WERI-Rb-1 (cell line): Measurements from ENCODE around the gene PFKP.

Experiments
- DNase-seq: peaks from one replicate; pipeline ENCODE4 v3.0.0-alpha.2; 2020
- H3K27ac ChIP-seq: fragments of 250-450 bp; sonication (Bioruptor Pico); 2 replicates; pipeline ENCODE4 v1.5.1; 2020; ENCODE audit warnings: mild to moderate bottlenecking, moderate library complexity
- H3K27me3 ChIP-seq: fragments of 250-450 bp; sonication (Bioruptor Pico); 2 replicates; pipeline ENCODE4 v1.5.1; 2021; ENCODE audit warnings: mild to moderate bottlenecking, low read depth, moderate library complexity; ENCODE audit not compliant: insufficient read depth, severe bottlenecking
- H3K36me3 ChIP-seq: fragments of 250-450 bp; sonication (Bioruptor Pico); 2 replicates; pipeline ENCODE4 v1.5.1; 2020; ENCODE audit warnings: mild to moderate bottlenecking, moderate library complexity
- H3K4me3 ChIP-seq: 2 replicates; pipeline ENCODE4 v1.5.1; 2011; ENCODE audit warnings: low read depth, mild to moderate bottlenecking, control low read depth, low read length
- H3K9me3 ChIP-seq: fragments of 250-450 bp; sonication (Bioruptor Pico); 2 replicates; pipeline ENCODE4 v1.5.1; 2021; ENCODE audit warnings: mild to moderate bottlenecking, moderate library complexity; ENCODE audit not compliant: severe bottlenecking
- TF ChIP-seq, protein P1 (sequence below): IDR thresholded peaks from 2 replicates; pipeline ENCODE4 v1.5.1; 2011; ENCODE audit warnings: low read depth, mild to moderate bottlenecking, control low read depth, inconsistent platforms, low read length

PFKP gene

DNA sequence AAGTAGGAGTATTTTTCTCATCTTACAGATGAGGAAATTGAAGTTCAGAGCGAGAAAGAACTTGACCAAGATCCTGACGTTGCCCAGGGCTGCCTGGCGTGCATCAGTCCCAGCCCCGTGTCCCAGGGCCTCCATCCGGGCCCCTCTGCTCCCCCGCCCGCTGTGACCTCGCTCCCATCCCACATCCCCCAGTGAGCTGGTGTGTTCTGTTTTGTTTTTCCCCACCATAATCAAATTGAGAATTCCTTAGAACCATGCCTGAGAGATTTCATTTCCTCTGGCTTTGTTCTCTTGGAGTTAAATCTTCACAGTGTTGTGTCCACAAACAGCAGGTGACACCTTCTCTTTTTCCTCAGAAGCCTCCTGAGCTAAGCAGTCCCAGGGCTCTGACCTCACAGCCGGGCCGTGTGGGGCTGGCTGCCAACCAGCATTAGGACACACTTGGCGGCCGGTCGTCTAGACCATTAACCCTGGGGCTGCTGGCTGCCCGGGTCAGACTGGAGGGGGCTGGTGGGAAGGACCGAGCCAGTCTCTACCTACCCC, 44.3 kb downstream of the PFKP start:
- Histone ChIP-seq H3K4me3 (no peak overlapping the region), H3K27me3 (no peaks in the 10 kb centered on the region), H3K9me3 (no peaks in the 10 kb centered on the region), H3K36me3 (no peaks in the 10 kb centered on the region; the same call in 1 of the 2 replicates), H3K27ac (no peak overlapping the region)
- TF ChIP-seq, protein P1, sequence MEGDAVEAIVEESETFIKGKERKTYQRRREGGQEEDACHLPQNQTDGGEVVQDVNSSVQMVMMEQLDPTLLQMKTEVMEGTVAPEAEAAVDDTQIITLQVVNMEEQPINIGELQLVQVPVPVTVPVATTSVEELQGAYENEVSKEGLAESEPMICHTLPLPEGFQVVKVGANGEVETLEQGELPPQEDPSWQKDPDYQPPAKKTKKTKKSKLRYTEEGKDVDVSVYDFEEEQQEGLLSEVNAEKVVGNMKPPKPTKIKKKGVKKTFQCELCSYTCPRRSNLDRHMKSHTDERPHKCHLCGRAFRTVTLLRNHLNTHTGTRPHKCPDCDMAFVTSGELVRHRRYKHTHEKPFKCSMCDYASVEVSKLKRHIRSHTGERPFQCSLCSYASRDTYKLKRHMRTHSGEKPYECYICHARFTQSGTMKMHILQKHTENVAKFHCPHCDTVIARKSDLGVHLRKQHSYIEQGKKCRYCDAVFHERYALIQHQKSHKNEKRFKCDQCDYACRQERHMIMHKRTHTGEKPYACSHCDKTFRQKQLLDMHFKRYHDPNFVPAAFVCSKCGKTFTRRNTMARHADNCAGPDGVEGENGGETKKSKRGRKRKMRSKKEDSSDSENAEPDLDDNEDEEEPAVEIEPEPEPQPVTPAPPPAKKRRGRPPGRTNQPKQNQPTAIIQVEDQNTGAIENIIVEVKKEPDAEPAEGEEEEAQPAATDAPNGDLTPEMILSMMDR = no peak
- DNase-seq = no peak

DNA sequence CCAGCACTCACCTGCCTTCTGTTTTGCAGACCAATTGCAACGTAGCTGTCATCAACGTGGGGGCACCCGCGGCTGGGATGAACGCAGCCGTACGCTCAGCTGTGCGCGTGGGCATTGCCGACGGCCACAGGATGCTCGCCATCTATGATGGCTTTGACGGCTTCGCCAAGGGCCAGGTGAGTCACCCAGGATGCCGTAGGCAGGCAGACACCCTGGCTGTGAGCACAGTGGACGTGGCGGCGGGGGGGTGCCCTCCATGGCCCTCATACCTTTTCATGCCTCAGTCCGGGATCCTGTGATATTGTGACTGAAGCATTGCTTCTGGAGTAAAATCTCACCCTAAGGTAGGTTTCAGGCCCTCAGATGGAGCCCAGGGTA, 46.0 kb downstream of the PFKP start:
- no peak overlapping the region for H3K4me3 ChIP-seq
- H3K9me3 ChIP-seq = no peaks in the 10 kb centered on the region
- H3K36me3 ChIP-seq = no peaks in the 10 kb centered on the region; the same call in 1 of the 2 replicates
- TF ChIP-seq, protein P1 = no peak
- no peak for DNase-seq
- H3K27ac ChIP-seq = no peak overlapping the region
- H3K27me3 ChIP-seq = no peaks in the 10 kb centered on the region

DNA sequence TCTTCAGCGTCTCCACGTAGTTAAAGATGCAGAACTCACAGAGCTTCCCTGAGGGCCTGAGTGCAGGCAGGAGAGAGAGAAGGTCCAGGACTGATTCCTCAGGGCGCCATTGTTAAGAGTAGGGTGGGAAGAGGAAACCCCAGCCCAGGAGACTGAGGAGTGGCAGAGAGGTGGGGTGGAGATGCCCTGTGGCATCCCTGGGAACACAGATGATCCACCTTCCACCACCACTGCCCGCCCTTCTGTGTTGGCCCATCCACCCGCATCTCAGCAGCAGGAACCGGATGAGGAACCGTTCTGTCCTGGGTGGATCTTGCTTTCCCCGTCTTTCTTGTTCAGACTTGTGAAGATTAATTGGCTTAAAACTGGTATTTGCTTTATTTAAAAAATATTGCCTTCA, 48.3 kb downstream of the PFKP start:
- no peaks in the 10 kb centered on the region; the same call in 1 of the 2 replicates for H3K36me3 ChIP-seq
- H3K27ac ChIP-seq = no peak overlapping the region
- no peak overlapping the region for H3K4me3 ChIP-seq
- H3K9me3 ChIP-seq = no peaks in the 10 kb centered on the region
- TF ChIP-seq, protein P1 = no peak
- H3K27me3 ChIP-seq = no peaks in the 10 kb centered on the region
- no peak for DNase-seq

DNA sequence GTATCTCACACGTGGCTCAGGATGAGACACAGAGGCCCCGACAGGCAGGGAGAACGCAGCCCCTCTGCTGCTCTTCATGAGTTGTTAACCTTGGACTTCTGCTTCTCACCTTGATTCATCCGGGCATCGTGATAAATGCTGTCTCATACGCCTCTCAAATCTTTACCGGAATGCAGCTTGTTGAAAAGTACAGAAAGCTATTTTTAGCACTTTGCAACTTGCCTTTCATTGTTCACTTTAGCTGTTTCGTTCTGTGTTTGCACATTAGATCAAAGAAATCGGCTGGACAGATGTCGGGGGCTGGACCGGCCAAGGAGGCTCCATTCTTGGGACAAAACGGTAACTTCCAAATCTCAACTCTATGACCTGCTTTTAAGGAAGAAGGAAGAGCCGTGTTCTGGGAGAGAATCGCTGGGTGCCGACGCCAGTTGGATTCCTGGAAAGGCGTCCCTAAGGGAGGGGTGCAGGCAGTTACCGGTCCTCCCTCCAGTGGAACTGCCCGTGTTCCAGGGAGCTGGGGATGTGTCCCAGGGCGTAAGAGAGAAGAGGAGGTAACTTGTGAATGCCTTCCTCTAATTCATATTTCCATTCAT, 49.3 kb downstream of the PFKP start:
- H3K27me3 ChIP-seq = no peaks in the 10 kb centered on the region
- TF ChIP-seq, protein P1 = no peak
- no peak for DNase-seq
- no peak overlapping the region for H3K4me3 ChIP-seq
- H3K9me3 ChIP-seq = no peaks in the 10 kb centered on the region
- no peaks in the 10 kb centered on the region; the same call in 1 of the 2 replicates for H3K36me3 ChIP-seq
- H3K27ac ChIP-seq = no peak overlapping the region

DNA sequence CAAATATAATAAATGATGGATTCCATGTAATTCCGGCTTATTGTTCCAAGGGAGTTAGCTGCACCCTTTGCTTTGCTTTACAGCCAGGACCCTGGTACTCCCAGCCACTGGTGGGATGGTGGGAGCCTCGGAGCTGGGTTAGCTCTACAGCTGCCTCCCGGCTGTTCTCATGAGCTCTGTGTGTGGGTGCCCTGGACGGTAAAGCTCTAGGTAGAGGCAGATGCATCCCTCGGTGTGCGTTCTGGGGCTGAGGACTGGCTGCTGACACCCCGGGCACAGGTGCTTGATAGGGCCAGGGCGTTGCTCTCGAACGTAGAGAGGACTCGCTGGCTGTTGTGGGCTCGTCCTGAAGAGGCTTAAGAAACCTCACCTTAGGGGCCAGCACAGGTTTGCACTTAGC, 50.1 kb downstream of the PFKP start:
- Histone ChIP-seq H3K27ac (no peak overlapping the region), H3K9me3 (no peaks in the 10 kb centered on the region), H3K4me3 (no peak overlapping the region), H3K27me3 (no peaks in the 10 kb centered on the region), H3K36me3 (no peaks in the 10 kb centered on the region; the same call in 1 of the 2 replicates)
- TF ChIP-seq, protein P1 = no peak
- no peak for DNase-seq

DNA sequence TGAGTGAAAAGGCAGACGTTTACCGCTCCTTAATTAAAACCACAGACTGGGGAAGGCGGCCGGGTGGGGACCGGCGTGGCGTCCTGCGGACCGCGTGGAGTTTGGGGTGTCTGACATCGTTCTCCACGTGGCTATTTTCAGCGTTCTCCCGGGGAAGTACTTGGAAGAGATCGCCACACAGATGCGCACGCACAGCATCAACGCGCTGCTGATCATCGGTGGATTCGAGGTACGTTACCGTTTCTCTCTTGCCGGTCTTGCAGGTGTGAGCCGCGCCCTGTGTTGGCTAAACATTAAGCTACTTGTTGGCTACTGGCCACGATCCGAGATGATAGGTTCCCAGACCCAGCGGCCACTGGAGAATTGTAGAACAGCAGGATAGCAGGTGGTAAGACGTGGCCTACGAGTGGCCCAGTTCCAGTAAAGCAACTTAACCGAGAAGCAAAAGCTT, 51.3 kb downstream of the PFKP start:
- Histone ChIP-seq H3K4me3 (no peak overlapping the region), H3K27ac (no peak overlapping the region), H3K9me3 (no peaks in the 10 kb centered on the region), H3K27me3 (no peaks in the 10 kb centered on the region), H3K36me3 (no peaks in the 10 kb centered on the region; the same call in 1 of the 2 replicates)
- TF ChIP-seq, protein P1 = no peak
- no peak for DNase-seq
